ENCODE data around the gene NDUFA13.
A peak's percentile ranks its signal among the peaks of the same experiment; 100 is the strongest.

Gene NDUFA13

DNA sequence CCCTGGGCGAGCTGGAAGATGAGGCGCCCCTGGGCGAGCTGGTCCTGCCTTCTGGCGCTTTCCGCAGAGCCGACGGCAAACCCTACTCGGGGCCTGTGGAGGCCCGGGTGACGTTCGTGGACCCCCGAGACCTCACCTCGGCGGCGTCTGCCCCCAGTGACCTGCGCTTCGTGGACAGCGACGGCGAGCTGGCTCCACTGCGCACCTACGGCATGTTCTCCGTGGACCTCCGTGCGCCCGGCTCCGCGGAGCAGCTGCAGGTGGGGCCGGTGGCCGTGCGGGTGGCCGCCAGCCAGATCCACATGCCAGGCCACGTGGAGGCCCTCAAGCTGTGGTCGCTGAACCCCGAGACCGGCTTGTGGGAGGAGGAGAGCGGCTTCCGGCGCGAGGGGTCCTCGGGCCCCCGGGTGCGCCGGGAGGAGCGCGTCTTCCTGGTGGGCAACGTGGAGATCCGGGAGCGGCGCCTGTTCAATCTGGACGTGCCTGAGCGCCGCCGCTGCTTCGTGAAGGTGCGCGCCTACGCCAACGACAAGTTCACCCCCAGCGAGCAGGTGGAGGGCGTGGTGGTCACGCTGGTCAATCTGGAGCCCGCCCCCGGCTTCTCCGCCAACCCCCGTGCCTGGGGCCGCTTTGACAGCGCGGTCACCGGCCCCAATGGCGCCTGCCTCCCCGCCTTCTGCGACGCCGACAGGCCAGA, 28.4 kb downstream of the NDUFA13 start:
- H3K4me3 ChIP-seq (replicated peaks; ENCODE audit: low read depth, low read length), result no peak overlapping the region
- DNase-seq (ENCODE audit: low read depth), result no peak

DNA sequence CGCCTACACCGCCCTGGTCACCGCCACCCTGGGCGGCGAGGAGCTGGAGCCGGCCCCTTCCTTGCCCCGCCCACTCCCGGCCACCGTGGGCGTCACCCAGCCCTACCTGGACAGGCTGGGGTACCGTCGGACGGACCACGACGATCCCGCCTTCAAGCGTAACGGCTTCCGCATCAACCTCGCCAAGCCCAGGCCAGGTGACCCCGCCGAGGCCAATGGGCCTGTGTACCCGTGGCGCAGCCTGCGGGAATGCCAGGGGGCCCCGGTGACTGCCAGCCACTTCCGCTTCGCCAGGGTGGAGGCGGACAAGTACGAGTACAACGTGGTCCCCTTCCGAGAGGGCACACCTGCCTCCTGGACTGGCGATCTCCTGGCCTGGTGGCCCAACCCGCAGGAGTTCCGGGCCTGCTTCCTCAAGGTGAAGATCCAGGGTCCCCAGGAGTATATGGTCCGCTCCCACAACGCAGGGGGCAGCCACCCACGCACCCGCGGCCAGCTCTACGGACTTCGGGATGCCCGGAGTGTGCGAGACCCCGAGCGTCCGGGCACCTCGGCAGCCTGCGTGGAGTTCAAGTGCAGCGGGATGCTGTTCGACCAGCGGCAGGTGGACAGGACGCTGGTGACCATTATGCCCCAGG, 29.0 kb downstream of the NDUFA13 start:
- TF ChIP-seq, protein P1, sequence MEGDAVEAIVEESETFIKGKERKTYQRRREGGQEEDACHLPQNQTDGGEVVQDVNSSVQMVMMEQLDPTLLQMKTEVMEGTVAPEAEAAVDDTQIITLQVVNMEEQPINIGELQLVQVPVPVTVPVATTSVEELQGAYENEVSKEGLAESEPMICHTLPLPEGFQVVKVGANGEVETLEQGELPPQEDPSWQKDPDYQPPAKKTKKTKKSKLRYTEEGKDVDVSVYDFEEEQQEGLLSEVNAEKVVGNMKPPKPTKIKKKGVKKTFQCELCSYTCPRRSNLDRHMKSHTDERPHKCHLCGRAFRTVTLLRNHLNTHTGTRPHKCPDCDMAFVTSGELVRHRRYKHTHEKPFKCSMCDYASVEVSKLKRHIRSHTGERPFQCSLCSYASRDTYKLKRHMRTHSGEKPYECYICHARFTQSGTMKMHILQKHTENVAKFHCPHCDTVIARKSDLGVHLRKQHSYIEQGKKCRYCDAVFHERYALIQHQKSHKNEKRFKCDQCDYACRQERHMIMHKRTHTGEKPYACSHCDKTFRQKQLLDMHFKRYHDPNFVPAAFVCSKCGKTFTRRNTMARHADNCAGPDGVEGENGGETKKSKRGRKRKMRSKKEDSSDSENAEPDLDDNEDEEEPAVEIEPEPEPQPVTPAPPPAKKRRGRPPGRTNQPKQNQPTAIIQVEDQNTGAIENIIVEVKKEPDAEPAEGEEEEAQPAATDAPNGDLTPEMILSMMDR (IDR thresholded peaks at IDR 0.05; ENCODE audit: low read length, missing control alignments), result no peak
- H3K4me3 ChIP-seq (replicated peaks; ENCODE audit: low read depth, low read length), result no peak overlapping the region
- no peak for DNase-seq (ENCODE audit: low read depth)

More for the DNA sequence above, 28.4 kb downstream of the NDUFA13 start:
- TF ChIP-seq, protein P1 (IDR thresholded peaks at IDR 0.05; ENCODE audit: low read length, missing control alignments), result no peak

DNA sequence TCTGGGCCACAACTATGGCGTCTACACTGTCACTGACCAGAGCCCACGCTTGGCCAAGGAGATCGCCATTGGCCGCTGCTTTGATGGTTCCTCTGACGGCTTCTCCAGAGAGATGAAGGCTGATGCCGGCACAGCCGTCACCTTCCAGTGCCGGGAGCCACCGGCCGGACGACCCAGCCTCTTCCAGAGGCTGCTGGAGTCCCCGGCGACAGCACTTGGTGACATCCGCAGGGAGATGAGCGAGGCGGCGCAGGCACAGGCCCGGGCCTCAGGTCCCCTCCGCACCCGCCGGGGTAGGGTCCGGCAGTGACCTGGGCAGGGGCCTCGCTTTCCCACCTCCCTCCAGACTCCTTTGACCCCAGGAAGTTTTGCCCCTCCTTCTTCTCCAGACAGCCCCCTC, 29.7 kb downstream of the NDUFA13 start:
- DNase-seq (ENCODE audit: low read depth), result no peak
- H3K4me3 ChIP-seq (replicated peaks; ENCODE audit: low read depth, low read length), result no peak overlapping the region
- TF ChIP-seq, protein P1 (IDR thresholded peaks at IDR 0.05; ENCODE audit: low read length, missing control alignments), result no peak

DNA sequence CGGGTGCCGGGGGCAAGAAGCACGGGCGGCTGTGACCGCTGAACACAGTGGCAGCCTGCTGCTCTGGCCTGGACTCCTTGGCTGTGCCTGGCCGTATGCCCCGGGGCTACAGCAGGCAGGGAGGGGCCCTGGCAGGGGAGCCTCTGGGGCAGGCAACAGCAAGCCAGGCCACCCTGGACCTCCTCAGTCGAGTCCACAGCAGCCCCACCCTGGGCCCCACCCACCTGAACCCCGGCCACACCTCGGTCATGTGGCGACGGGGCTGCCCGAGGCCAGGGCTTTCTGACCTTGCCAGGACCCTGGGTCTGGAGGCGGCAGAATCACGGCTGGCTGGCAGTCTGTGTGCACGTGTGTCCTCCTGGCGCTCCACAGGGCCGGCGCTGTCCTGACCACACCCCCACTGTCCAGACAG, 30.7 kb downstream of the NDUFA13 start:
- H3K4me3 ChIP-seq (replicated peaks; ENCODE audit: low read depth, low read length), result no peak overlapping the region
- no peak for DNase-seq (ENCODE audit: low read depth)
- TF ChIP-seq, protein P1 (IDR thresholded peaks at IDR 0.05; ENCODE audit: low read length, missing control alignments), result no peak

DNA sequence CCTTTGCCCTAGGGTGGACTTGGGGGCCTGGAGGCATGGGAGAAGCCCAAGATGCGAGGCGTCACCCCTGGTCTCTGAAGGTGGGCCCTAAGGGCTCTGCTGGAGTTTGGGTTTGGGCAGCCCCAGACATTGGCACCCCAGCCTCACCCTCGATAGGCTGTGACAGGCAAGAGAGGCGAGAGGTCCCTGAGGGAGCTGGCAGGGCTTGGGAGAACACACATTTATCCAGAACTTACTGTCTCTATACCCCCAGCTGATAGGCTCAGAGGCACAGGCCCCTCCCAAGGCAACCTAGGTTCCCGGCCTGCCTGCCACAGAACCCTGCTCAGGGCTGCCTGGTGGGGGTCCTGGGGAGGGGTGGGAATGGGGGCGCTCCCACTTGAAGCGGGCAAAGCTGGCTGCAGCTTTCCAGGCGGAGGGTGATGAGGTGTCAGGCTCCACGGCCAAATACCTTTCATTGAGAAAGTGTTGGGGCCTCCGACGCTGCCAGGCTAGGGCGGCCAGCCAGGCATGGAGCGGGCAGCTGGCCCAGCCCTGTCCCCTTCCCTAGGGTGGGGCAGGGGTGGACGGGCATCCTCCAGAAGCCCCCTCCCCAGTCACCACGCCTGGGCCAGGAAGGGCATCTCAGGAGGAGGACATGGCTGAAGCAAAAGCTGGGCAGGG, 31.8 kb downstream of the NDUFA13 start:
- DNase-seq (ENCODE audit: low read depth), result no peak
- no peak overlapping the region for H3K4me3 ChIP-seq (replicated peaks; ENCODE audit: low read depth, low read length)
- TF ChIP-seq, protein P1 (IDR thresholded peaks at IDR 0.05; ENCODE audit: low read length, missing control alignments), result no peak

DNA sequence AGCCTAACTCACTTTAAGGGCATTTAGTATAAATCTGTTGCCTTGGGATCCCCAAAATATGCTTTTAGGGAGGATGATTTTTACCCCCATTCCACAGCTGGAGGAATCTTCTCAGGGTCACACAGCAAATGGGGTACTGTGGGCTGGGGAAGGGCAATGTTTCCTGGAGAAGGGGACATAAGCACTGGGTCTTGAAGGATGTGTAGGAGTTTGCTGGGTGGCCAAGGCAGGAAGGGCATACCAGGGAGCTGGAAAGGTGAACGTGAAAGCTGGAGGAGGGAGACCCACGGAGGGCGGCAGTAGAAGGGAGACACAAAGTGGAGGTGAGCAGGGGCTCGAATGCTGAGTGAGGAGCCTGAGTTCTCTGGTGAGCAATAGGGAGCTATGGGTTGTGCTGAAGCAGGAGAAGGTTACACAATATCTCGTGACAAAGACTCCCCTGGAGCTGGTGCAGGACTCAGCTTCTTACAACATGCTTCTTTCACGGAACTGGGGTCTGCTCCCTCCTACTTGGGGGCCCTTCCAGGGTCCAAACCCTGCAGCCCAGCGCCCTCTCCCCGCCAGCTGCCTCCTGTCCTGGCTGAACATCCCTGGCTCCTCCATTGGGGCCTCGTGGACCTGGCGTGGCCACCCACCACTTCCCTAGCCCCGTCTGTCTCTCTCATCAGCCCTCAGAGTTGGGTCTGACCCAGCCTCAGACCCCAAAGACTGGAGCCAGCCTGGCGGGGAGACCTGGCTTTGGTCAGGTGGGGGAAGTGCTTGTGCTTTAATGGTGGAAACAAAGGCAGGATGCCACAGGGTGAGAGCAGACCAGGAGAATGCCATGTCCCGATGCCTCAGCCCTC, 33.1 kb downstream of the NDUFA13 start:
- DNase-seq (ENCODE audit: low read depth), result peak; percentile 31
- no peak overlapping the region for H3K4me3 ChIP-seq (replicated peaks; ENCODE audit: low read depth, low read length)
- TF ChIP-seq, protein P1 (IDR thresholded peaks at IDR 0.05; ENCODE audit: low read length, missing control alignments), result no peak
